HG03432 (cell line): Measurements from ENCODE around the gene EXT2.

ENCODE experiments used
- ATAC-seq: cut with Tn5 transposase; IDR thresholded peaks from one replicate; pipeline ENCODE4 v1.9.1; 2021; ENCODE audit warnings: mild to moderate bottlenecking, moderate library complexity; ENCODE audit not compliant: unreplicated experiment

Gene EXT2

GRCh38 chr11:44083906-44084305 lies 11.6 kb upstream of the EXT2 start:
- ATAC-seq: no peak

- no peak for ATAC-seq
These were observed 10.1 kb upstream of the EXT2 start for GRCh38 chr11:44085330-44085729.

- ATAC-seq: no peak
These were observed 7.1 kb upstream of the EXT2 start for GRCh38 chr11:44088377-44088776.

GRCh38 chr11:44088871-44089270 lies 6.6 kb upstream of the EXT2 start:
- ATAC-seq: no peak

GRCh38 chr11:44090539-44090938 lies 4.9 kb upstream of the EXT2 start:
- no peak for ATAC-seq

GRCh38 chr11:44094260-44094868 lies 1.1 kb upstream of the EXT2 start:
- ATAC-seq: peak; percentile 43

- no peak for ATAC-seq
These were observed 1.1 kb downstream of the EXT2 start for GRCh38 chr11:44096360-44097185.

GRCh38 chr11:44097821-44098220 lies 2.3 kb downstream of the EXT2 start:
- ATAC-seq: no peak

- ATAC-seq: no peak
These were observed 5.6 kb downstream of the EXT2 start for GRCh38 chr11:44101098-44101497.

GRCh38 chr11:44104481-44105294 lies 9.2 kb downstream of the EXT2 start:
- no peak for ATAC-seq

- ATAC-seq: no peak
These were observed 12.8 kb downstream of the EXT2 start for GRCh38 chr11:44108260-44108659.

GRCh38 chr11:44110231-44110679 lies 14.8 kb downstream of the EXT2 start:
- ATAC-seq: peak; percentile 98

GRCh38 chr11:44112091-44112821 lies 16.8 kb downstream of the EXT2 start:
- ATAC-seq: no peak

GRCh38 chr11:44113018-44113417 lies 17.5 kb downstream of the EXT2 start:
- ATAC-seq: no peak

GRCh38 chr11:44113572-44113971 lies 18.1 kb downstream of the EXT2 start:
- no peak for ATAC-seq

- no peak for ATAC-seq
These were observed 20.9 kb downstream of the EXT2 start for GRCh38 chr11:44116234-44116830.

- ATAC-seq: no peak
These were observed 24.7 kb downstream of the EXT2 start for GRCh38 chr11:44120169-44120568.

- no peak for ATAC-seq
These were observed 30.1 kb downstream of the EXT2 start for GRCh38 chr11:44125598-44125997.

GRCh38 chr11:44126304-44126703 lies 30.8 kb downstream of the EXT2 start:
- no peak for ATAC-seq

GRCh38 chr11:44127130-44127529 lies 31.7 kb downstream of the EXT2 start:
- ATAC-seq: no peak
